WERI-Rb-1 (cell line): ENCODE results near the gene RBP3.
A peak's percentile ranks its signal among the peaks of the same experiment; 100 is the strongest.

ENCODE experiments used
- DNase-seq: peaks from one replicate; pipeline ENCODE4 v3.0.0-alpha.2; 2020
- H3K27ac ChIP-seq: fragments of 250-450 bp; sonication (Bioruptor Pico); 2 replicates; pipeline ENCODE4 v1.5.1; 2020; ENCODE audit warnings: mild to moderate bottlenecking, moderate library complexity
- H3K27me3 ChIP-seq: fragments of 250-450 bp; sonication (Bioruptor Pico); 2 replicates; pipeline ENCODE4 v1.5.1; 2021; ENCODE audit warnings: mild to moderate bottlenecking, low read depth, moderate library complexity; ENCODE audit not compliant: insufficient read depth, severe bottlenecking
- H3K36me3 ChIP-seq: fragments of 250-450 bp; sonication (Bioruptor Pico); 2 replicates; pipeline ENCODE4 v1.5.1; 2020; ENCODE audit warnings: mild to moderate bottlenecking, moderate library complexity
- H3K4me3 ChIP-seq: 2 replicates; pipeline ENCODE4 v1.5.1; 2011; ENCODE audit warnings: low read depth, mild to moderate bottlenecking, control low read depth, low read length
- H3K9me3 ChIP-seq: fragments of 250-450 bp; sonication (Bioruptor Pico); 2 replicates; pipeline ENCODE4 v1.5.1; 2021; ENCODE audit warnings: mild to moderate bottlenecking, moderate library complexity; ENCODE audit not compliant: severe bottlenecking
- TF ChIP-seq, protein P1 (sequence below): IDR thresholded peaks from 2 replicates; pipeline ENCODE4 v1.5.1; 2011; ENCODE audit warnings: low read depth, mild to moderate bottlenecking, control low read depth, inconsistent platforms, low read length

RBP3 gene

DNA sequence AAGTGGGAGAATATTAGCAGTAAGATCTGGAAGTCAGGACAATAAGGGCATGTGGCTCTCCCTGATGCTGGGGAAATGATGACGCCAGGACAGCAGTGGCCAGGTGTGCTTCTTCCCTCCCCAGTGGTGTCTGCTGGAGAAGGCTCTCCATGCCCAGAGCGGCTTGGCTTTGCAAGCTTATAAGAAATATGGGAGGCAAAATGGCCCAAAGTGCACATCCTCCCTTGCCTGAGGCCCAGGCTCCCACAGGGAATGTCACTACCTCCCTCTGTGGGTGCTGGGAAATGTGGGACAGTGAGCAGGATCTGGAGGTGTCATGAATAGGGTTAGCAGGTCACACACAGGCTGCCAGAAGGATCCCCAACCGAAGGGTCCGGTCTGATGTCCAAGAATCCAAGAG, 53.0 kb downstream of the RBP3 start:
- Histone ChIP-seq H3K9me3 (peaks cover 4% of the 10 kb centered on the region), H3K4me3 (no peak overlapping the region), H3K27ac (no peak overlapping the region), H3K36me3 (no peaks in the 10 kb centered on the region), H3K27me3 (no peaks in the 10 kb centered on the region)
- no peak for DNase-seq
- TF ChIP-seq, protein P1, sequence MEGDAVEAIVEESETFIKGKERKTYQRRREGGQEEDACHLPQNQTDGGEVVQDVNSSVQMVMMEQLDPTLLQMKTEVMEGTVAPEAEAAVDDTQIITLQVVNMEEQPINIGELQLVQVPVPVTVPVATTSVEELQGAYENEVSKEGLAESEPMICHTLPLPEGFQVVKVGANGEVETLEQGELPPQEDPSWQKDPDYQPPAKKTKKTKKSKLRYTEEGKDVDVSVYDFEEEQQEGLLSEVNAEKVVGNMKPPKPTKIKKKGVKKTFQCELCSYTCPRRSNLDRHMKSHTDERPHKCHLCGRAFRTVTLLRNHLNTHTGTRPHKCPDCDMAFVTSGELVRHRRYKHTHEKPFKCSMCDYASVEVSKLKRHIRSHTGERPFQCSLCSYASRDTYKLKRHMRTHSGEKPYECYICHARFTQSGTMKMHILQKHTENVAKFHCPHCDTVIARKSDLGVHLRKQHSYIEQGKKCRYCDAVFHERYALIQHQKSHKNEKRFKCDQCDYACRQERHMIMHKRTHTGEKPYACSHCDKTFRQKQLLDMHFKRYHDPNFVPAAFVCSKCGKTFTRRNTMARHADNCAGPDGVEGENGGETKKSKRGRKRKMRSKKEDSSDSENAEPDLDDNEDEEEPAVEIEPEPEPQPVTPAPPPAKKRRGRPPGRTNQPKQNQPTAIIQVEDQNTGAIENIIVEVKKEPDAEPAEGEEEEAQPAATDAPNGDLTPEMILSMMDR = no peak

DNA sequence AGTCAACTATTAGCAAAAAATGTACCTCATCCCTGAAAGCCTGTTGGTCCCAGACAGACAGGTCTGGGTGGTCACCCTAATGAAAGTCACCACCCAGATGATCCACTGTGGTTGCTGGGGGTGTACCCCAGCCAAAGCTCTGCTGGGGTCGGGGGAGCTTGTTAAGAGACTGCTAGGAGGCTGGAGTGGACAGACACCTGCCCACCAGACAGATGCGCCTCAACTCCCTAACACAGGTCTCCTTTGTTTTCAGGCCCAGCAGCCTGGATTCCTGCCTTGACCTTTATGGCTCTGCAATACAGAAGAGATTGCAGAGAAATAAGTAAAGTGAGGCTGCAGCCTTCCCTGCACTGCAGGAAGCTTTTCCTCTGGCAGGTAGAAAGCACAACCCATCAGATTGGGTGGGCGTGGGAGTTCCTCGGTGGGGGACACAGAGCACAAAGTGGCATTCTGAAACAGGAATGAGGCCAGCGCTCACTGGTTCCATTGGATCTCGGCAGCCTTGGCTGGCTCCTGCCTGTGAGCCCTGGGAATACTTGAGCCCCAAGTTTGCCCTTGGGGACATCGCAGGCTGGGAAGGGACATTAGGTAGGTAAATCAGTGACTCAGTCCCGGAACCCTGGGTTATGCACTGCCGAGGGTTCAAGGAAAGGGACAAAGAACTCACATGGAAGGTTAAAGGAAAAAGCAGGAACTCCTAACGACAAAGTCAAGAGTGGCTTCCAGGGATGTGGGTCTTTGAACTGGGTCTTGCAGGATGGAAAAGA, 53.9 kb downstream of the RBP3 start:
- Histone ChIP-seq H3K27ac (no peak overlapping the region), H3K36me3 (no peaks in the 10 kb centered on the region), H3K9me3 (peaks cover 4% of the 10 kb centered on the region), H3K27me3 (no peaks in the 10 kb centered on the region), H3K4me3 (no peak overlapping the region)
- TF ChIP-seq, protein P1 = no peak
- no peak for DNase-seq

DNA sequence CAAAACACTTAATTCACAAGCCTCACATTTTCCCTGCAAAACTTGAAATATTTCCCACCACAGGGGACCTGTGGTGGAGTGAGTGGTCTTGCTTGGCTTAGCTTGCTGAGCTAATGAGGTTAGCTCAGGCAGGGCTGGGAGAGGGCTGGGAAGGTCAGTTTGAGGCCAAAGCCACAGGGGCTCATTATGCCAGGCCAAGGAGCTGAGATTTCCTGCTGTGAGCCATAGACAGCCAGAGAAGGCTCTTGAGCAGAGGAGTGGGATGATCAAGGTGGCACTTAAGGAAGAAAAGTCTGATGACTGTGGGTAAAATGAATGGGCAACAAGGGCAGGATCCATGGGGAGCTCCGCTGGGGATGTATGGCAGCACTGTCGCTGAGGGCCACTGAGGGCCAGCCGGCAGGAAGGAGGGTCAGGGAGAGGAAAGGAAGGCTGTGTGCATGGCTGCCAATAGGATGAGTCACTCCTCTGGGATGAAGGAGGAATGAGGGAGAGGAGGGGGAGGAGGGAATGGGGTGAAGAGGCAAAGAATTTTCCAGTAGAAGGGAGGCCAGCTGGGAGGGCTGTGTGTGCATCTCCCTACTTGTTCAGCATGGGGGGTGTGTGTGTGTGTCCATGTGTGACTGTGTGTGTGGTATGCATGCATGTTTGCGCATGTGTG, 54.6 kb downstream of the RBP3 start:
- H3K27me3 ChIP-seq = no peaks in the 10 kb centered on the region
- no peaks in the 10 kb centered on the region for H3K36me3 ChIP-seq
- TF ChIP-seq, protein P1 = no peak
- peaks cover 4% of the 10 kb centered on the region for H3K9me3 ChIP-seq
- no peak overlapping the region for H3K27ac ChIP-seq
- no peak overlapping the region for H3K4me3 ChIP-seq
- DNase-seq = peak; percentile 29

- H3K4me3 ChIP-seq = no peak overlapping the region
Measured at GRCh38 chr10:47403446-47404318, 55.5 kb downstream of the RBP3 start.

GRCh38 chr10:47404446-47404845, 56.3 kb downstream of the RBP3 start:
- TF ChIP-seq, protein P1 = no peak; the same call in 1 of the 2 replicates
- Histone ChIP-seq H3K27me3 (no peaks in the 10 kb centered on the region), H3K36me3 (no peaks in the 10 kb centered on the region), H3K9me3 (no peaks in the 10 kb centered on the region), H3K4me3 (no peak overlapping the region), H3K27ac (no peak overlapping the region)
- DNase-seq = peak; percentile 37

More at GRCh38 chr10:47403446-47404318, 55.5 kb downstream of the RBP3 start:
- no peaks in the 10 kb centered on the region for H3K36me3 ChIP-seq
- H3K27me3 ChIP-seq = no peaks in the 10 kb centered on the region
- H3K9me3 ChIP-seq = no peaks in the 10 kb centered on the region
- H3K27ac ChIP-seq = no peak overlapping the region
- TF ChIP-seq, protein P1 = peak; percentile 40
- DNase-seq = no peak
